ENCODE results near the gene VGLL2.

VGLL2 gene

GRCh38 chr6:117270055-117270842 lies 4.9 kb downstream of the VGLL2 start:
- no peak for DNase-seq

- no peak for DNase-seq
These were observed 5.6 kb downstream of the VGLL2 start for GRCh38 chr6:117270843-117271507.

GRCh38 chr6:117272032-117272866 lies 6.9 kb downstream of the VGLL2 start:
- no peak for DNase-seq

- DNase-seq = no peak
These were observed 7.5 kb downstream of the VGLL2 start for GRCh38 chr6:117272891-117273290.

- no peak for DNase-seq
These were observed 9.8 kb downstream of the VGLL2 start for GRCh38 chr6:117275205-117275604.

- DNase-seq = no peak
These were observed 10.4 kb downstream of the VGLL2 start for GRCh38 chr6:117275711-117276110.

- no peak for DNase-seq
These were observed 11.5 kb downstream of the VGLL2 start for GRCh38 chr6:117276778-117277316.

- no peak for DNase-seq
These were observed 15.6 kb downstream of the VGLL2 start for GRCh38 chr6:117280922-117281321.

GRCh38 chr6:117288083-117288715 lies 22.8 kb downstream of the VGLL2 start:
- no peak for DNase-seq

- no peak for DNase-seq
These were observed 25.0 kb downstream of the VGLL2 start for GRCh38 chr6:117290173-117290846.

GRCh38 chr6:117298941-117299340 lies 33.6 kb downstream of the VGLL2 start:
- DNase-seq = no peak

- DNase-seq = no peak
These were observed 38.0 kb downstream of the VGLL2 start for GRCh38 chr6:117303323-117303722.

GRCh38 chr6:117304446-117304845 lies 39.1 kb downstream of the VGLL2 start:
- DNase-seq = no peak

GRCh38 chr6:117306227-117306790 lies 41.0 kb downstream of the VGLL2 start:
- DNase-seq = no peak

- no peak for DNase-seq
These were observed 42.3 kb downstream of the VGLL2 start for GRCh38 chr6:117307655-117308054.

GRCh38 chr6:117309069-117309468 lies 43.7 kb downstream of the VGLL2 start:
- no peak for DNase-seq

GRCh38 chr6:117309611-117310010 lies 44.3 kb downstream of the VGLL2 start:
- no peak for DNase-seq

GRCh38 chr6:117311310-117311709 lies 46.0 kb downstream of the VGLL2 start:
- no peak for DNase-seq

- no peak for DNase-seq
These were observed 46.4 kb downstream of the VGLL2 start for GRCh38 chr6:117311726-117312125.

- DNase-seq = no peak
These were observed 51.9 kb downstream of the VGLL2 start for GRCh38 chr6:117317261-117317660.

Measured in activated naive CD4-positive, alpha-beta T cell (primary cell).